GM12878 (cell line): ENCODE data around the gene SDCCAG8. TPM values are rescaled to one million over a fixed set of nuclear protein-coding genes. Genes with fewer than 3 reads are reported as not detected.

Experiments used
- ATAC-seq: fragments of 200-7000 bp; cut with Tn5 transposase; 3 replicates; pipeline ENCODE4 v1.9.1; 2020; ENCODE audit warnings: mild to moderate bottlenecking, moderate library complexity
- BruUV-seq: library from RNA; stranded (reverse); fragments of 400-500 nt; replicated peaks from 2 replicates; lab custom pipeline; 2021; lab: Mats Ljungman, UMichigan
- CTCF ChIA-PET: fragments of 300-600 bp; sonication (Branson Sonifier 250); formaldehyde crosslinking; extraction: SDS; loops from one replicate; lab custom pipeline; 2021; ENCODE audit warnings: inconsistent platforms; lab: Yijun Ruan, JAX
- POLR2A ChIA-PET: fragments of 350-600 bp; formaldehyde crosslinking; extraction: SDS; loops from one replicate; lab custom pipeline; 2021; ENCODE audit warnings: inconsistent platforms; lab: Charles Lee
- RAD21 ChIA-PET: fragments of 300-600 bp; sonication (Branson Sonifier 250); formaldehyde crosslinking; loops from one replicate; lab custom pipeline; 2023; ENCODE audit warnings: antibody characterized with exemption; ENCODE audit not compliant: unreplicated experiment; lab: Charles Lee
- SMC1A ChIA-PET: fragments of 300-600 bp; sonication (Branson Sonifier 250); formaldehyde crosslinking; loops from one replicate; lab custom pipeline; 2023; ENCODE audit not compliant: unreplicated experiment, uncharacterized antibody; lab: Charles Lee
- DNase-seq: peaks from one replicate; pipeline ENCODE4 v3.0.0-alpha.2; 2011; ENCODE audit warnings: low read depth, low spot score
- FAIRE-seq: peaks from 3 replicates; lab custom pipeline; 2011; peaks lifted over from hg19 to GRCh38; lab: Jason Lieb, UNC
- H2AFZ ChIP-seq: 2 replicates; pipeline ENCODE4 v1.6.0; 2011; ENCODE audit warnings: low read depth, low read length, control low read depth; ENCODE audit not compliant: control insufficient read depth
- H3K27ac ChIP-seq: 2 replicates; pipeline ENCODE4 v1.5.1; 2011; ENCODE audit warnings: control low read depth; ENCODE audit not compliant: control insufficient read depth, insufficient read depth
- H3K27me3 ChIP-seq, 2 experiments: replicated peaks in 1 of 2; 2 replicates each; pipeline versions ENCODE4 v1.6.0 to v1.6.1; 2011; ENCODE audit warnings: low read length in 1 of 2; ENCODE audit not compliant: control insufficient read depth in 2 of 2, insufficient read depth in 2 of 2
- H3K36me3 ChIP-seq, 2 experiments: 2 replicates each; pipeline ENCODE4 v1.5.1; 2011; ENCODE audit warnings: low read length in 1 of 2; ENCODE audit not compliant: control insufficient read depth in 2 of 2, insufficient read depth in 2 of 2
- H3K4me1 ChIP-seq: 2 replicates; pipeline ENCODE4 v1.6.1; 2011; ENCODE audit warnings: mild to moderate bottlenecking, low read length, moderate library complexity, mixed read lengths; ENCODE audit not compliant: control insufficient read depth, insufficient read depth
- H3K4me2 ChIP-seq: 2 replicates; pipeline ENCODE4 v1.6.0; 2011; ENCODE audit warnings: control low read depth; ENCODE audit not compliant: control insufficient read depth, insufficient read depth
- H3K4me3 ChIP-seq: fragments of 200-600 bp; sonication (generic); 2 replicates; pipeline ENCODE4 v1.5.1; 2016
- H3K79me2 ChIP-seq: 2 replicates; pipeline ENCODE4 v1.6.0; 2011; ENCODE audit warnings: low read length; ENCODE audit not compliant: control insufficient read depth, insufficient read depth
- H3K9ac ChIP-seq: 2 replicates; pipeline ENCODE4 v1.8.0; 2011; ENCODE audit warnings: low read length, control low read depth, mixed read lengths; ENCODE audit not compliant: control insufficient read depth, insufficient read depth
- H3K9me3 ChIP-seq: replicated peaks from 3 replicates; pipeline ENCODE4 v1.5.1; 2011; ENCODE audit warnings: mild to moderate bottlenecking, low read length; ENCODE audit not compliant: control insufficient read depth, insufficient read depth
- H4K20me1 ChIP-seq: 2 replicates; pipeline ENCODE4 v1.6.0; 2011; ENCODE audit not compliant: control insufficient read depth, insufficient read depth
- ATF7 ChIP-seq: fragments of 450-650 bp; IDR thresholded peaks from 2 replicates; pipeline ENCODE4 v1.6.1; 2016; ENCODE audit warnings: low read depth, mild to moderate bottlenecking
- IKZF1 ChIP-seq: fragments of 450-650 bp; conservative IDR thresholded peaks from 2 replicates; pipeline ENCODE4 v1.6.1; 2017; ENCODE audit warnings: antibody characterized with exemption, mild to moderate bottlenecking
- MEF2A ChIP-seq: IDR thresholded peaks from 2 replicates; pipeline ENCODE4 v1.6.1; 2011; ENCODE audit warnings: low read depth, mild to moderate bottlenecking, low read length, moderate library complexity; ENCODE audit not compliant: insufficient read depth
- MEF2B ChIP-seq: fragments of 450-650 bp; IDR thresholded peaks from 2 replicates; pipeline ENCODE4 v1.6.1; 2018; ENCODE audit warnings: mild to moderate bottlenecking, moderate library complexity; ENCODE audit not compliant: partially characterized antibody, poor library complexity, severe bottlenecking
- PML ChIP-seq: IDR thresholded peaks from 2 replicates; pipeline ENCODE4 v1.6.1; 2012; ENCODE audit warnings: low read length, inconsistent platforms
- RFX5 ChIP-seq: IDR thresholded peaks from 2 replicates; pipeline ENCODE4 v1.6.1; 2011; ENCODE audit warnings: low read depth, low read length, improper control_type of control experiment
- SUPT20H ChIP-seq: IDR thresholded peaks from 2 replicates; pipeline ENCODE4 v1.6.1; 2011; ENCODE audit warnings: low read depth, mild to moderate bottlenecking, low read length, moderate library complexity, borderline replicate concordance; ENCODE audit not compliant: control insufficient read depth
- TAF1 ChIP-seq: IDR thresholded peaks from 2 replicates; pipeline ENCODE4 v1.6.1; 2011; ENCODE audit warnings: mild to moderate bottlenecking, low read depth, low read length, borderline replicate concordance
- ZNF24 ChIP-seq: fragments of 450-650 bp; IDR thresholded peaks from 2 replicates; pipeline ENCODE4 v1.6.1; 2017; ENCODE audit warnings: antibody characterized with exemption, mild to moderate bottlenecking
- WGBS: methylation state at CpG from one replicate; pipeline ENCODE4 v1.1.6; 2016; ENCODE audit warnings: low lambda C conversion rate; ENCODE audit not compliant: insufficient replicate concordance, insufficient coverage; ENCODE audit errors: missing lambda C conversion rate; 5-methylcytosine and 5-hydroxymethylcytosine counted together
- in situ Hi-C: fragments of 300-500 bp; cut with MboI; formaldehyde crosslinking; loops from 9 replicates; pipeline ENCODE4 v1.14.3; 2018; ENCODE audit warnings: mixed read lengths
- intact Hi-C: fragments of 100-400 bp; cut with micrococcal nuclease; formaldehyde crosslinking; loops from one replicate; pipeline ENCODE4 v1.14.2; 2022; ENCODE audit not compliant: unreplicated experiment
- polyA plus RNA-seq, 11 experiments: library from polyadenylated mRNA; depleted of rRNA in 4 of 11; unstranded in 6 of 11; stranded (reverse) in 5 of 11; fragments of >200 nt; fragmentation: Nextera tagmentation in 4 of 11; fragmentation: Illumina TruSeq in 1 of 11; extraction: Ambion mirVana in 4 of 11; extraction: Trizol in 1 of 11; gene quantifications; 1 replicate in 1 of 11; 2 replicates in 10 of 11; pipeline versions ENCODE4 v1.2.1 to v1.2.3, GENCODE V29; 2011 to 2016; ENCODE audit warnings: inconsistent platforms in 2 of 11, missing spikeins in 2 of 11, low read depth in 1 of 11
- total RNA-seq, 4 experiments: library from RNA; depleted of rRNA in 3 of 4; stranded (reverse); fragments of >200 nt in 3 of 4; fragmentation: Illumina TruSeq in 1 of 4; extraction: Trizol in 1 of 4; gene quantifications; 2 replicates each; pipeline versions ENCODE4 v1.2.1 to v1.2.3, GENCODE V29; 2013 to 2021
- TF ChIP-seq, protein P1 (sequence below): IDR thresholded peaks from 2 replicates; pipeline ENCODE4 v1.6.1; 2011; ENCODE audit warnings: borderline replicate concordance, low read depth, mild to moderate bottlenecking, moderate library complexity, mixed read lengths, low read length; ENCODE audit not compliant: insufficient read depth; ENCODE audit errors: extremely low read length

The SDCCAG8 gene
- total and polyA plus RNA-seq, 10 of the 15 experiments (the other 5 are each of a cell fraction or from before 2014, with no cell fraction given), result 15.0 to 25.6 (median 20.6) TPM

DNA sequence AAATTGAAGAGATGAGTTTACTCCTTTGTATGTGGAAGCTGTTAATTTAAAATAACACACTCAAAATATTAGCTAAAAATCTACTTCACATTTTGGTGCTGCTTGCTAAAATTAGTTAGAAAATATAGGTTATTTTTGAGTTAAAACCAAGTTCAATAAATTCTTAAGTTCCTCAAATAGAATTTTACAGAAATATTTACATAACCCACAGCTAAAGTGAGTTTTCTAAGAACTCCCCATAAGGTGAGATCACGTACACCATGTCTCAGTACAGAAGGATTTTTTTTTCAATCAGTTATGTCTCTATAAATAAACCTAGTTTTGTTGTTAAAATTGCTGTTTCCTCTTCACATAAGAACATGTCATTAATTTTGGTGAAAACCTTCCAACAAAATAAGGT is 108.0 kb downstream of the SDCCAG8 start:
- no peak for FAIRE-seq
- intact Hi-C loops, result no loop called here
- H4K20me1 ChIP-seq, result no peaks in the 10 kb centered on the region
- no peak overlapping the region for H2AFZ ChIP-seq
- no TSS peak for BruUV-seq
- no peak overlapping the region for H3K27ac ChIP-seq
- ATAC-seq, result no peak
- RAD21 ChIA-PET, result no interaction called here
- POLR2A ChIA-PET, result no interaction called here
- WGBS, result 5% methylated on average over 1 of the region's 1 CpG
- DNase-seq, result no peak
- H3K36me3 ChIP-seq, result no peaks in the 10 kb centered on the region
- H3K27me3 ChIP-seq, result no peaks in the 10 kb centered on the region
- TF ChIP-seq MEF2A (peak; percentile 62; the same call in 1 of the 2 replicates), MEF2B (peak; percentile 53)
- TF ChIP-seq, protein P1, sequence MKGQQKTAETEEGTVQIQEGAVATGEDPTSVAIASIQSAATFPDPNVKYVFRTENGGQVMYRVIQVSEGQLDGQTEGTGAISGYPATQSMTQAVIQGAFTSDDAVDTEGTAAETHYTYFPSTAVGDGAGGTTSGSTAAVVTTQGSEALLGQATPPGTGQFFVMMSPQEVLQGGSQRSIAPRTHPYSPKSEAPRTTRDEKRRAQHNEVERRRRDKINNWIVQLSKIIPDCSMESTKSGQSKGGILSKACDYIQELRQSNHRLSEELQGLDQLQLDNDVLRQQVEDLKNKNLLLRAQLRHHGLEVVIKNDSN, result no peak
- SMC1A ChIA-PET, result interaction anchor here (1.1 to 1.7 kb wide), 3 partner anchors 12 to 29 kb away, joined by 3 to 6 read pairs (median 3); no protein-coding TSS in a partner anchor
- H3K4me3 ChIP-seq, result no peak overlapping the region
- in situ Hi-C loops, result no loop called here
- no peaks in the 10 kb centered on the region for H3K4me1 ChIP-seq
- H3K79me2 ChIP-seq, result no peaks in the 10 kb centered on the region
- H3K9ac ChIP-seq, result no peak overlapping the region
- CTCF ChIA-PET, result interaction anchor here (1.7 kb wide), 1 partner anchor 21 kb away, joined by 8 read pairs; no protein-coding TSS in a partner anchor
- H3K4me2 ChIP-seq, result no peak overlapping the region
- H3K9me3 ChIP-seq, result no peaks in the 10 kb centered on the region

DNA sequence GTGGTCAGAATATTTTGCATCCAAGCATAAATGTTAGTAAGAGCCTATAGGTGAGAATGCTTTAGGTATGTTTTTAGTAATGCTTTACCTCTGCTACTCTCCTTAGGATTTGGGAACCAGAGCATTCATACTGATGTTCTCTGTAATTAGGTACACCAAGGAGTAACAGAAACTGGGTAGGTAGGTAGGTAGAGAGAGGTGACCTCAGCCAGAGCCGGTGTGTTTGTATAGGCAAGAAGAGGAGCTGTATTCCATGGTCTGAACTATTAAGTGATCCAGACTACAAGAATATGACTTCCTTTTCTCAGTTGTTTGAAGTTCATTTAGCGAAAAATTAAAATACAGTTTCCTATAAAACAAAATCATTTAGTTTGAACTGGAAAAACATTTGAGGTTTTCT is 108.5 kb downstream of the SDCCAG8 start:
- in situ Hi-C loops, result no loop called here

More for the DNA sequence above, 108.5 kb downstream of the SDCCAG8 start:
- Histone ChIP-seq H3K4me3 (no peak overlapping the region), H3K36me3 (no peaks in the 10 kb centered on the region), H3K27me3 (no peaks in the 10 kb centered on the region), H3K4me1 (no peaks in the 10 kb centered on the region), H2AFZ (no peak overlapping the region), H3K9me3 (no peaks in the 10 kb centered on the region), H3K79me2 (no peaks in the 10 kb centered on the region), H4K20me1 (no peaks in the 10 kb centered on the region), H3K4me2 (no peak overlapping the region), H3K9ac (no peak overlapping the region), H3K27ac (no peak overlapping the region)
- no peak for TF ChIP-seq PML
- no peak for TF ChIP-seq RFX5
- no peak for TF ChIP-seq SUPT20H
- TF ChIP-seq ZNF24, result no peak
- no peak for TF ChIP-seq TAF1
- TF ChIP-seq ATF7, result no peak
- TF ChIP-seq IKZF1, result no peak
- WGBS, result 93% methylated on average over 2 of the region's 2 CpGs
- POLR2A ChIA-PET, result no interaction called here
- SMC1A ChIA-PET, result interaction anchor here (1.1 kb wide), 1 partner anchor 12 kb away, joined by 3 read pairs; no protein-coding TSS in a partner anchor
- peak; percentile 54 for FAIRE-seq
- CTCF ChIA-PET, result interaction anchor here (1.7 kb wide), 1 partner anchor 21 kb away, joined by 8 read pairs; no protein-coding TSS in a partner anchor
- intact Hi-C loops, result no loop called here
- RAD21 ChIA-PET, result no interaction called here
- BruUV-seq, result no TSS peak
- ATAC-seq, result no peak
- DNase-seq, result no peak
